Fibroblast of mammary gland (primary cell): ENCODE results near the gene APBB2.
A peak's percentile ranks its signal among the peaks of the same experiment; 100 is the strongest.

Source experiments
- DNase-seq: peaks from one replicate; pipeline ENCODE4 v3.0.0-alpha.2; 2010; ENCODE audit warnings: low read depth
- H3K4me3 ChIP-seq: 2 replicates; pipeline ENCODE4 v1.5.1; 2011; ENCODE audit warnings: low read depth, mild to moderate bottlenecking, low read length, moderate library complexity; ENCODE audit not compliant: control insufficient read depth
- TF ChIP-seq, protein P1 (sequence below): conservative IDR thresholded peaks from 2 replicates; pipeline ENCODE4 v1.5.1; 2011; ENCODE audit warnings: low read depth, low read length, inconsistent platforms; ENCODE audit not compliant: control insufficient read depth, insufficient read depth

APBB2 gene

DNA sequence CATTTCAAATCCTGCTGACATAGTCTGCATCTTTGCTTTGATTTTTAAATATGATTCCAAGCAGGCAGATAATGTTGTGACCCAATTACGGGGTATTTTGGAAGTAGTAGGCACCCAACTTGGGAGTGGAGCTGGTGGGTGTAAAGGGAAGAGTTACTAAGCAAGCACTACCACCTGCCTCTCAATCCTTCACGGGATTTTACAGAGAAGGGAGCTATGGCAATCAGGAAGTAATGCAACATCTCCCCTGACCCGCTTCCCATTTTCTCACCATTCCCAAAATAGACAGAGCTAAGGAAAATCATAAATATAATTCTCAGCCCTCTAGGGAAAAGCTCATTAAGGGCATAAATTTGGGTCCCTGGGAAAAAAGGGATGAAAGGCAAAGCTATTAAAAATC is 9.2 kb downstream of the APBB2 start:
- TF ChIP-seq, protein P1, sequence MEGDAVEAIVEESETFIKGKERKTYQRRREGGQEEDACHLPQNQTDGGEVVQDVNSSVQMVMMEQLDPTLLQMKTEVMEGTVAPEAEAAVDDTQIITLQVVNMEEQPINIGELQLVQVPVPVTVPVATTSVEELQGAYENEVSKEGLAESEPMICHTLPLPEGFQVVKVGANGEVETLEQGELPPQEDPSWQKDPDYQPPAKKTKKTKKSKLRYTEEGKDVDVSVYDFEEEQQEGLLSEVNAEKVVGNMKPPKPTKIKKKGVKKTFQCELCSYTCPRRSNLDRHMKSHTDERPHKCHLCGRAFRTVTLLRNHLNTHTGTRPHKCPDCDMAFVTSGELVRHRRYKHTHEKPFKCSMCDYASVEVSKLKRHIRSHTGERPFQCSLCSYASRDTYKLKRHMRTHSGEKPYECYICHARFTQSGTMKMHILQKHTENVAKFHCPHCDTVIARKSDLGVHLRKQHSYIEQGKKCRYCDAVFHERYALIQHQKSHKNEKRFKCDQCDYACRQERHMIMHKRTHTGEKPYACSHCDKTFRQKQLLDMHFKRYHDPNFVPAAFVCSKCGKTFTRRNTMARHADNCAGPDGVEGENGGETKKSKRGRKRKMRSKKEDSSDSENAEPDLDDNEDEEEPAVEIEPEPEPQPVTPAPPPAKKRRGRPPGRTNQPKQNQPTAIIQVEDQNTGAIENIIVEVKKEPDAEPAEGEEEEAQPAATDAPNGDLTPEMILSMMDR, result no peak
- H3K4me3 ChIP-seq, result no peak overlapping the region
- DNase-seq, result no peak

DNA sequence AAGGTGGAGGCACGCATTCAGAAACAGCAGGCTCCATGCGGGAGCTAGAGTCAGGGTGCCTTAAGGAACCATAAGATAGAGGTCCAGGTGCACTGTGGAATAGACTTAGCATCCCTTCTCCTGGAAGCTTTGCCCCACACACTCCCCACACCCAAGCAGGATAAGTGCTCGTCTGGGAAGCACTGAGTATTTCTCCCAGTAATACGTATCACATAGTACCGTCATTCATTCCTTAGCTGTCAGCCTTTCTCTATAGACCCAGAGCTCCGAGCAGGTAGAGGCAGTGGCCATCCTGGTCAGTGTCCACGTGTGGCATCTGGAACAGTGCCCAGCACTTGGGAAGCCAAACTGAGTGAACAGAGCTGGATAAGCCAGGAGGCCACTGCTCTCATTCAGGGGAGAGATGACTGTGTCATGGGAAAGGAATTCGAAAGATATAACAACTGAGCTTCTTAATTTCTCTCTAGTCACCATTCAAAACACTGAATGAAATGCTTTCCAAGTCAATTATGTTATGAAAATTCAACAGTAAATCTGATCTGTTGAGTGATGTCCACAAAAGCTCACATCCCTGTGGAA is 9.9 kb downstream of the APBB2 start:
- TF ChIP-seq, protein P1, result no peak
- no peak overlapping the region for H3K4me3 ChIP-seq
- peak; percentile 68 for DNase-seq

- DNase-seq, result no peak
- no peak overlapping the region for H3K4me3 ChIP-seq
- TF ChIP-seq, protein P1, result no peak
Measured at GRCh38 chr4:41203841-41204240, 10.5 kb downstream of the APBB2 start.

DNA sequence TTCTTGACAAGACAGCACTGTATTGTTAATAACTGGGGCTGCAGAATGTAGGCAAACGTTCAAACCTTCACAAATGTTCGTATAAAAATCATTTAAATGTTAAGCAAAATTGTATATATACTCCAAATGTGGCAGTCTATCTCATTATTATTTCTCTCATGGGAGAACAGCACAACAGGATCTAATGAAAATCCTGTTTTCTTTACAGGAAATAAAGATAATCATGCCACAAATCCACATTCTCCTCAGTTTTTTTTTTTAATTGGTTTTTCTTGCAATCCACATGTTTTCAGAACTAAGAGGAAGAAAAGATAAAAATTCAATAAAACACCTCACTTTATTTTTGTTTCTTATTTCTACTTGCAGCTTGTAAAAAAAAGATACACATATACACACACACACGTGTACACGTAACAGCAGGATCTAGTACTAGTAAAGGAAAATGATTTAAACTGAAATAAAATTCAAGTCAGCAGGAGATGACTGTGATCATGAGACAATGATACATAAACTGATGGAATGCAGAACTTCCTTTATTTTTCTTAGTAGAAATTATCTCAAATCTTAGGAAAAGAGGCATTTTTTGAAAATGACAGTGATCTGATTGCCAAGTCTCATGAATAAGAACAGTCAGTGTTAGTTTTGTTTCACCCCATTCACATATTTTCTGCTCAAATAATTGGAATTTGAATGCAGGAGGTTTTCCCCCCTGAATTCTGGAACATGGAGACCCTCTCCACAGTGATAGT is 11.3 kb downstream of the APBB2 start:
- peak; percentile 58 for DNase-seq
- no peak overlapping the region for H3K4me3 ChIP-seq
- TF ChIP-seq, protein P1, result no peak

GRCh38 chr4:41202356-41202755 is 12.0 kb downstream of the APBB2 start:
- TF ChIP-seq, protein P1, result no peak
- no peak overlapping the region for H3K4me3 ChIP-seq
- DNase-seq, result no peak

DNA sequence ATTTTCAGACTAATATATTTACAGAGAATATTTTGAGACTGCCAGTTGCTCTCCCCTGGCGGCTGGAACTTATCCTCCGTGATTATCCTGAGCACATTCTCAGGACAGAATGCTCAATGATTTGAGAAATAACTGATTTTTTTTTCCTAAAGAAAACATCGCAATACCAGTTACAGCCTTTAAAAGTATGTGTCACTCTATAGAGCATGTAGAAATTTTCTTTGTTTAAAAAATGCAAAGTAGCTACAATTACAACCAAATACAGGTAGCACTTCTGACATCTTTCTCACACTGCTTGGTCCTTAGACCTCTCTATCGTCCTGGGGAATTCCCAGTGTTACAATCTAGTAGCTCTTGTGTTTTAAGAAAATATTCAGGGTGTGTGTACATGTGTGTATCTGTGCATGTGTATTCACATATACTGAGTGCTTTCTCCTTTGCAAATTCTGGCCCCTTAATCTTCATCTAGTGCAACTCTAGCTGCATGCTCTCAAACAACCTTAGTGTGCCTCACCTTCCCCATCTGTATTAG is 13.8 kb downstream of the APBB2 start:
- H3K4me3 ChIP-seq, result no peak overlapping the region
- TF ChIP-seq, protein P1, result no peak

More for the DNA sequence above, 13.8 kb downstream of the APBB2 start:
- DNase-seq, result no peak
